Measurements from ENCODE around the gene NQO2. TPM values are rescaled to one million over a fixed set of nuclear protein-coding genes. Genes with fewer than 3 reads are reported as not detected.

Gene NQO2
- total RNA-seq, 4 donors from 2014 or later, result 37.2 to 89.7 (median 43.3) TPM

DNA sequence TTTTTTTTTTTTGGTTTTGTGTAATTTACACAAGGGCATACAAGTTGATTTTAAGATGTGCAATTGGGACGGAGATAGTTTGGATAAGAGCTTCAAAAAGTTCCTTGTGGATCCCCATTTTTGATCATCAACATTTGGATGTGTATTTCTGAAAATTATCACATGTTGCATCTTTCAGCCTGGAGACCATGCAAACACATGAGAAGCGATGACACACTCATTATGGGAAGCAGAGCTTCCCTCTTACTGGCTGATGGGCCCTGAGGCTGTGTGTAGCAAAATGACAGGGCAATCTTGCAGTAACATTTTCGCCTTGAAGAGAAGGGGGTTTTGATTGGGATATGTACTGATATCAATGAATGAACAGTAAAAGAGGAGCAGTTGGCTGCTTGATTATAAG lies 46.6 kb downstream of the NQO2 start:
- no peak for TF ChIP-seq CTCF (IDR thresholded peaks at IDR 0.05; ENCODE audit: low read depth)

DNA sequence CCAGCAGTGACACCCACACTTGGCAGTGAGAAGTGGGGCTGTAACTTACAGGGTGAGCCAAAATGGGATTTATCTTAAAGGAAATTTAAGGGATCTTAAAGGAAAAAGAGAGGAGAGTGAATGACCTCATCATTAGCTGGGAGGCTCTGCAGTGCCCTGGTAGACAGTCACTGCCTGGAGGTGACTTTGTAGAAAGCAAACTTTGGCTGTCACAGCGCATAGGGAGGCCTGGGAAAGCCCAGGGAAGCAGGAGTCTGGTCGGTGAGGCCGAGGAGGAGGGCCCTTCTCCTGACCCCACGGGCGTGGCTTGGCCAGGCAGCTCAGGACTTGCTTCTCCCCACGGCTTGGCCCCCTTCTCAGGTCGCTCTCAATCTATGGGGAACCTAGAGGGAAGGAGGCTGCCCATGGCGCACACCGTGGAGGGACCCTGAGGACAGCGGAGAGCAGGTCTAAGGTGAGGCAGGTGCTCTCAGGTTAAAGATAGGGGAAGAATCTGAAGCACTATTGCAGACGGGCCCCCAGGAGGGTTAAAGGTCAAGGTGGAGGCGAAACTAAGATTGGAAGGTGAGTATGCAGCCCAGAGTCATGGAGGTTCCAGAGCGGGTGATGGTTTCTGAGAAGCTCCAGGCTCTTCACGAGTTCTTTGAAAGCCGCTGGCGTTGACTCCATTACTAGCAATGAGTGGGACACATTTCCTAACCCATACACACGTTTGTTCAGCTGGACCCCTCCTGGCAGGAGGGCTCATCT lies 53.0 kb downstream of the NQO2 start:
- TF ChIP-seq CTCF (IDR thresholded peaks at IDR 0.05; ENCODE audit: low read depth), result no peak

DNA sequence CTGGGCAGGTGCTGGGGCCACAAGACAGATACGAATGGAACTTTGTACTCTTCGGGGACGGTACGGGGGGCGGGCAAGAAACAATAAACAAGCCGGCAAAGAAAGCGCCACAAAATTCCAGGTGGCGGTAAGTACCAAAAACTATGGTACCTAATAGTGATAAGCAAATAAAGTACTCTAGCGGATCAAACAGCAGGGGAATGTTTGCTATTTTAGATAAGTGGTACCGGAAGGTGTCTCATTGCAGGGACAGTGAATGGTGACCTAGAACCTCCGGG lies 53.5 kb downstream of the NQO2 start:
- TF ChIP-seq CTCF (IDR thresholded peaks at IDR 0.05; ENCODE audit: low read depth), result no peak

DNA sequence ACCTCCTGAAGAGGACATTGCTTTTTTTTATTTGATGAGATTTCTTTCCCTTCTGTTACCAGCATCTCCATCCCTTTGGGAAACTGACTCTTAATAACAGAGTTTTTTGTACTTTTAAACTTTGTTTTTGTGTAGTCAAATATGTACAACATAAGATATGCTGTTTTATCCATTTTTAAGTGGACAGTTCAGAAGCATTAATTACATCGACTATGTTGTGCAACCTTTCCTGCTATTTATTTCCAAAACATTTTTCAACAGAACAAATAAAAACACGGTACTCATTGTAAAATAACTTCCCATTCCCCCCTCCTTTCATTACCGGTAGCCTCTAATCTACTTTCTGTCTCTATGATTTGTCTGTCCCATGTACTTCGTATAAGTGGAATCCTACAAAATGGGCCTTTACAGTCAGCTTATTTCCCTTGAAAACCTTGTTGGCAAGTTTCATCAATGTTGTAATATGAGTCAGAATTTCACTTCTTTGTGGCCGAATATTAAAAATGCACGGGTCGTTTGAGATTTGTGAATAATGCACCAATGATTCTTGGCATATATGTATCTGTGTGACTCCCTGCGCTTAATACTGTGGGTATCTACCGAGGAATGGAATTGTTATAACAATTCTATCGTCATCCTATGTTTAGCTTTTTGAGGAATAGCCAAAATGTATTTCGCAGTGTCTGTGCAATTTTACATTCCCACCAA lies 57.5 kb downstream of the NQO2 start:
- no peak for TF ChIP-seq CTCF (IDR thresholded peaks at IDR 0.05; ENCODE audit: low read depth)

DNA sequence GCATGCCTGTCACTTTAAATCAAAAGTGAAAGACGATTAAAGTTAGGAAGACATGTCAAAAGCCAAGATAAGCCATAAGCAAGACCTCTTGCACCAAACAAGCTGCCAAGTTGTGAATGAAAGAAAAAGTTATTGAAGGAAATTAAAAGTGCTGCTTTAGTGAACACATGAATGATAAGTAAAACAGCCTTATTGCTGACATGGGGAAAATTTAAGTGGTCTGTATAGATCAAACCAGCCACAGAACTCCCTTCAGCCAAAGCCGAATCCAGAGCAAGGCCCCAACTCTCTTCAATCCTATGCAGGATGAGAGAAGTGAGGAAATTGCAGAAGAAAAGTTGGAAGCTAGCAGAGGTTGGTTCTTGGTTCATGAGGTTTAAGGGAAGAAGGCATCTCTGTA lies 59.3 kb downstream of the NQO2 start:
- no peak for TF ChIP-seq CTCF (IDR thresholded peaks at IDR 0.05; ENCODE audit: low read depth)

GRCh38 chr6:3061501-3061941 lies 61.8 kb downstream of the NQO2 start:
- TF ChIP-seq CTCF (IDR thresholded peaks at IDR 0.05; ENCODE audit: low read depth), result no peak

GRCh38 chr6:3063733-3064700 lies 64.3 kb downstream of the NQO2 start:
- TF ChIP-seq CTCF (IDR thresholded peaks at IDR 0.05; ENCODE audit: low read depth), result no peak
